ENCODE data around the gene SLC4A1AP. TPM values are rescaled to one million over a fixed set of nuclear protein-coding genes. Genes with fewer than 3 reads are reported as not detected.

Gene SLC4A1AP
- total RNA-seq, 1 experiment from 2014 or later, result 51.0 TPM

DNA sequence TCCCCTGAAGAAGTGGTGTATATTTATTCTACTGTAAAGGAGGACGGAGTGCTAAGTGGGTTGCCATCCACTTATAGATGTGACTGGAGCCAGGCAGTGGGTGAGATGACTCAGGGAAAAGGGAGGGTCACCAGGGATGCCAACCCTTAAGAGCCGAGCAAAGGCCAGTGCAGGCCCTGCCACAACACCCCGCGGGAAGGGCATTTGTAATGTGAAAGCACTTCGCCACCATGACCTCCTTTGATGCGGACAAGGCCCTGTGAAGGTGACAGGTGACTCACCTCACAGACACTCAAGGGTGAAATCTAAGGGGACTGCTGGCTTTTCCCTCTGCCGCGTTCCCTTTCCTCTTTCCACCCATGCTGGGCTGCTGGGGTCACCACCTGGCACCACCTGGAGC lies 57.6 kb downstream of the SLC4A1AP start:
- DNase-seq (ENCODE audit: low spot score), result peak; percentile 84

DNA sequence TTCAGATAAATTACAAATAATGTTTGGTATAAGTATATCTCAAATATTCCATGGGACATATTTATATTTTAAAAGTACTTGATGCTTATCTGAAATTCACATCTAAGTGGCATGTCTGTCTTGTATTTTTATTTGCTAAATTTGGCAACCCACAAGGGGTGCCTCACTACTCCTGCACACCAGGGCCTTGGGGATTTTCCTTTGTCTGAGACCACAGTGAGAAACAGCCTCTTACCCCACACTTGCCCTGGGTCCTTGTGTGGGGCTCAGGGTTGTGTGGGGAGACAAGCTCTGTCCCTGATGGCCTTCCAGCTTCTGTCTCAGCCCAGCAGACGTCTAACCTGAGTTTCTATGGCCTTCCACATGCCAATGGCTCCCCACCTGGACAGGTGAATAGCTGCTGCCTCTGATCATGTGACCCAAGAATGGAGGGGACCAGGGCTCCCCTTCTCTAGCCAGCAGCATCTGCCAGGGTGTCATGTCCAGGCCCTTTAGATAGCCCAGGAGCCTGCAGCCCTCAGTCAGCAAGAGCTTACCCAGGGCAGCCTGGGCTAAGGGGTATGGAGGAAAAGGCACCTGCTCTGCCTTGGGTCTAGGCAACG lies 58.3 kb downstream of the SLC4A1AP start:
- DNase-seq (ENCODE audit: low spot score), result no peak

- peak; percentile 65 for DNase-seq (ENCODE audit: low spot score)
These were observed 59.9 kb downstream of the SLC4A1AP start for GRCh38 chr2:27723372-27724144.

DNA sequence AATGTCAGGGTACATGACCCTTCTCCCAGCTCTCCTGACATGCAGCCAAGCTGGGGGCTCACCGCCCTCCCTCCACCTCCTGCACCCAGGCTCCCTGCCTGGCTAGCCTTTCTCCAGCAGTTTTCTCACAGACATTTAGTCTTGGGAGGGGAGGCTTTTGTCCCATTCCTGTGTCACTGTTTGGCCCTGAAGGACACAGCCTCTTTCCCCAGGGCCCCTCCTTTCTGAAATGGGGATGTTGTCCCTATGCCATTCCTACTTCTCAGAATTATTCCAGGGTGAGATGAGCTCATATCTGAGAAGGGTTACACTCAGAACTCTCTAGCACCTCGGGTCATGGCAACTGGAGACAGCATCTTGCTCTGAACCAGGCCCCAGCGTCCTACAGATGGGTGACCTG lies 60.5 kb downstream of the SLC4A1AP start:
- no peak for DNase-seq (ENCODE audit: low spot score)

DNA sequence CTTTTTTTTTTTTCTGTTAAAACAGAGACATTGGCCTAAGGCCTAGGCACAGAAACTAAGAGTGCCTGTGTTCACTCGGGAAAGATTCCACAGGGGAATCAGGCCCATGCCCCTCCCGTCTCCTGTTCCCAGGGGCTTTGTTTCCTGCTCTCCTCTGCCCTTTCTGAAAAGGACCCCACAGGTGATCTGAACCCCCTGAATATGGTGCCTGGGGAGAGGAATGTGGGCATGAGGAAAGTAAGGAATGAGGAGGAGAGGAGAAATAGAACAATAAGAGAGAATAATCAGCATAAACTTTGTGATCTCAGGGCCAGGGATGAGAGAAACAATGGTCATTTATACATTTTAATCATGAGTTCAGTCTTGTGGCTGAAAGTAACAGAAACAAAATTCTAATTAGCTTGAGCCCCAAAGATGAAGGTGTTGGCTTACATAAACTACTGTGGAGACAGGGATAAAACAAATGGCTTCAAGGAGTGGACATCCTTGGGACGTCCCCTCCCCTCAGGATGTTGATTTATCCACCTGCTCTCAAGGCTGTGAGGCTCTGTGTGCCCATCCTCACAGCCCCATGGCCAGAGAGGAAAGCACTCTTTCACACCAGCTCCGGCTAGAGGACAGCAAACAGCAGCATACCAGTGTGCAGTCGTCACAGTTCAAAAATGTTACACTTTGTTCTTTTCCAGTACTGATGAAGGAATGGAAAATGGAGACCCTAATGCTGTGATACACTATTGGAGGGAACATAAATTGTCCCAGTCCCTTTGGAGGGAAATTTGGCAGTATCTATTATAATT lies 61.4 kb downstream of the SLC4A1AP start:
- no peak for DNase-seq (ENCODE audit: low spot score)

DNA sequence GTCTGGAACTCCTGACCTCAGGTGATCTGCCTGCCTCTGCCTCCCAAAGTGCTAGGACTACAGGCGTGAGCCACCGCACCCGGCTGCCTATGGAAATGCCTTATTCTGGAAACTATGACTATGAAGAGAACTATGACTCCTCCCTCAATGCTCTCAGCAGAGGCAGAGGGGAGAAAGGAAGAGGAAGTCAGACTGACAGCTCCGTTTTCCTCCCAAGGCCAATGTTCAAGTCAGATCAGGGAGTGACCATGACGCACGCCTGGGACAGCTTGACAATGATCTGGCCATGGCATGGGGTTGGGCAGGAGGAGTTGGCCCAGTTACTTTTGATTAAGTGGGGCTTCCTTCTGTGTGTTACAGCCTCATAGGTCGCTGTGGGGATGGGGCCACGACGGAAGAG lies 63.6 kb downstream of the SLC4A1AP start:
- no peak for DNase-seq (ENCODE audit: low spot score)

- no peak for DNase-seq (ENCODE audit: low spot score)
These were observed 64.6 kb downstream of the SLC4A1AP start for GRCh38 chr2:27728081-27728858.

- DNase-seq (ENCODE audit: low spot score), result no peak
These were observed 65.5 kb downstream of the SLC4A1AP start for GRCh38 chr2:27729198-27729597.

DNA sequence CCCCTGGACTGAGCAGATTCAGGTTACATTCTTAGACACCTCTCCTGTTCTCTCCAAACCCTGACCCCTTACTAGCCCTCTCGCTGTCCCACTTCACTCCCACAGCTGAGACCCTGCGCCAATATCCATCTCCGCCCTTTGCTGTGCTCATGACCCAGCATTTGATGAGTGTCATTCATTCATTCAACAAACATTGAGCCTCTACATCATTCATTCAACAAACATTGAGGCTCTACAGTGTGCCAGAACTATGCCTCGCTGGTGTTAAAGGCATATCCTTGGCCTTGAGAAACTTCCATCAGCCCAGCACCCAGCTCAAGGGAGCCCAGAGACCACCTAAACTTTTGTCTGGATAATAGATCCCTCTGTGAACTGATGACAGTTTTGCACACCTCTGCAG lies 65.9 kb downstream of the SLC4A1AP start:
- no peak for DNase-seq (ENCODE audit: low spot score)

- DNase-seq (ENCODE audit: low spot score), result no peak
These were observed 66.6 kb downstream of the SLC4A1AP start for GRCh38 chr2:27730261-27730662.

GRCh38 chr2:27730980-27731691 lies 67.4 kb downstream of the SLC4A1AP start:
- no peak for DNase-seq (ENCODE audit: low spot score)

DNA sequence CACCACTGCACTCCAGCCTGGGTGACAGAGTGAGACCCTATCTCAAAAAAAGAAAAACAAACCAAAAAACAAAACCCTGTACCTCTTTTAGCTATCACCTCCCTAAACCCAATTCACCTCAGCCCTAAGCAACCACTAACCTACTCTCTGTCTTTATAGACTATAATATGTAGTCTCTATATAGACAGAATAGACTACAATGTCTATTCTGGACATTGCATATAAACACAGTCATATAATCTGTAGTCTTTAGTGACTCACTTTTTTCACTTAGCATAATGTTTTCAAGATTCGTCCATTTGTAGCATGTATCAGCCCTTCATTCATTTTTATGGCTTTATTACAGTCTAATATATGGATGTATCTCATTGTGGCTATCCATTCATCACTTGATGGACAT lies 70.6 kb downstream of the SLC4A1AP start:
- no peak for DNase-seq (ENCODE audit: low spot score)

- no peak for DNase-seq (ENCODE audit: low spot score)
These were observed 71.7 kb downstream of the SLC4A1AP start for GRCh38 chr2:27735263-27735904.

- DNase-seq (ENCODE audit: low spot score), result no peak
These were observed 72.6 kb downstream of the SLC4A1AP start for GRCh38 chr2:27736031-27736889.

- no peak for DNase-seq (ENCODE audit: low spot score)
These were observed 73.2 kb downstream of the SLC4A1AP start for GRCh38 chr2:27736890-27737204.

- DNase-seq (ENCODE audit: low spot score), result no peak
These were observed 74.1 kb downstream of the SLC4A1AP start for GRCh38 chr2:27737676-27738348.

- no peak for DNase-seq (ENCODE audit: low spot score)
These were observed 74.8 kb downstream of the SLC4A1AP start for GRCh38 chr2:27738349-27739057.

DNA sequence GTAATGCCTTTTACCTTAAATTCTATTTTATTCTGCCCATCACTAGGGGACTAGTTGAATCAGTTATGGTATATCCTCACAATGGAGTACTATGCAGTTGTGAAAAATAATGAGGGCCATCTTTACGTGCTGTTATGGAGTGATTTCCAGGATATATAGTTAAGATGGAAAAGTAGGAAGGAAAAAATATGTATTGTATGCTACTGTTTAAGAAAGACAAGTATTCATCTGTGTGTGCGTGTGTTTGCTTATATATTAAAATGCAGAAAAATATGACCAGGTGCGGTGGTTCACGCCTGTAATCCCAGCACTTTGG lies 75.3 kb downstream of the SLC4A1AP start:
- no peak for DNase-seq (ENCODE audit: low spot score)

DNA sequence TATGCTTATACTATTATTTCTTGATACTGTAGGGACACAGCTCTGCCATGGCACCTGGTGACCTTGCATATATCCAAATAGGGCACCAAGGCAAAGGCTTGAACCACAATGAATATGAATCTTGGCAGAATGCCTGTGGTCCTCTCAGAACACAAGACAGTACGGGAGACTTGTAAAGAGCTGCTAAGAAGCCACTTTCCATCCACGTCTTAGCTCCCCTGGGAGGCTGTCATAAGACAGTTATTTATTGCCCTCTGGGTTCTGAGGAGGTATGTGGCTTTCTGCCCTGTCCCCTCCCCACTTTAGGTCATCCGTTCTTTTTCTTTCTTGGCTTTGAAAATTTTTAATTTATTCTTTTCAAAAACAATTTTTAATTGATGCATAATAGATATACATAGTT lies 78.0 kb downstream of the SLC4A1AP start:
- DNase-seq (ENCODE audit: low spot score), result no peak
